CD4-positive, alpha-beta T cell treated with Interleukin-17A for 1 hour (primary cell): ENCODE data around the gene NEB.
"Not testable (repeated sequence)": the region's sequence is repeated elsewhere in the genome, so short reads cannot be mapped to it uniquely, and the experiment has no call there.

Experiments
- DNase-seq: peaks from one replicate; pipeline ENCODE4 v3.0.0-alpha.2; 2020

The NEB gene

GRCh38 chr2:151607459-151608424, 126.5 kb downstream of the NEB start:
- DNase-seq: not testable (repeated sequence)

GRCh38 chr2:151603530-151603929, 130.7 kb downstream of the NEB start:
- not testable (repeated sequence) for DNase-seq

DNA sequence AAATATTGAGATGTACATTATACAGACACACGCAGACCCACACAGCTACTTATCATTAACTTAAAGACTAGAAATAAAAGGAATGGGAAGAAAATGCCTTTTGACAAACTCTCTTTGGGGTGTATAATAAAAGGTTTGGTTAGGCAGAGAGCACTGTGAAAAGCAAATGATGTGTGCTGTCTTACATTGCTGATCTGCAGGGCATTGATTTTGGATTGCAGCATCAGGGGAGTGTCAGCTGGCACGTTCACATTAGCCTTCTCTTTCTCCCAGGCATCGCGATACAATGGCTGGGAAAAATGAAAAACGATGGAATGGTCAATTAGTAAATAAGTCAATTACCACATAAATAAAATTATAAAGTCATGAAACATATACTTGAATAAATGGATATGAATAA, 131.9 kb downstream of the NEB start:
- DNase-seq: not testable (repeated sequence)

DNA sequence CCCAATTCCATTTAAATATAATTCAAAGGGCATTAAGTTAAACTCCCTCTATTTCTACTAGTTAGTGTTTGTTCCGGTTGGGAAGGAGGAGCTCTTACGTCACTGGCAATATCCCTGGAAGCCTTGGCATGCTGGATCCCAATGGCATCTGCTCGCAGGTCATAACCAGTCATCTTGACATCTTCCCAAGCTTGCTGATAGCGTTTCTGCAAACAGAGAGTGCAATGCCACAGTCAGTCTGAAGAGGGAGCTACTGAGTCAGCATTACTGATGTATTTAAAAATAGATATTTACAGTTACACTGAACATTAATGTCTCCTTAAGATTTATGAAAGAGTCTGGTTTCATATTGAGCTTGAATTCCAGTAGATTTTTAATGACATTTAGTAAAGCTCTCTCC, 132.5 kb downstream of the NEB start:
- not testable (repeated sequence) for DNase-seq

- DNase-seq: not testable (repeated sequence)
These were observed 137.2 kb downstream of the NEB start for GRCh38 chr2:151596903-151597608.

GRCh38 chr2:151591908-151592255, 142.4 kb downstream of the NEB start:
- DNase-seq: not testable (repeated sequence)

- not testable (repeated sequence) for DNase-seq
These were observed 142.9 kb downstream of the NEB start for GRCh38 chr2:151591250-151591907.

DNA sequence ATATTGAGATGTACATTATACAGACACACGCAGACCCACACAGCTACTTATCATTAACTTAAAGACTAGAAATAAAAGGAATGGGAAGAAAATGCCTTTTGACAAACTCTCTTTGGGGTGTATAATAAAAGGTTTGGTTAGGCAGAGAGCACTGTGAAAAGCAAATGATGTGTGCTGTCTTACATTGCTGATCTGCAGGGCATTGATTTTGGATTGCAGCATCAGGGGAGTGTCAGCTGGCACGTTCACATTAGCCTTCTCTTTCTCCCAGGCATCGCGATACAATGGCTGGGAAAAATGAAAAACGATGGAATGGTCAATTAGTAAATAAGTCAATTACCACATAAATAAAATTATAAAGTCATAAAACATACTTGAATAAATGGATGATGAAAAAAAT, 153.0 kb downstream of the NEB start:
- not testable (repeated sequence) for DNase-seq

DNA sequence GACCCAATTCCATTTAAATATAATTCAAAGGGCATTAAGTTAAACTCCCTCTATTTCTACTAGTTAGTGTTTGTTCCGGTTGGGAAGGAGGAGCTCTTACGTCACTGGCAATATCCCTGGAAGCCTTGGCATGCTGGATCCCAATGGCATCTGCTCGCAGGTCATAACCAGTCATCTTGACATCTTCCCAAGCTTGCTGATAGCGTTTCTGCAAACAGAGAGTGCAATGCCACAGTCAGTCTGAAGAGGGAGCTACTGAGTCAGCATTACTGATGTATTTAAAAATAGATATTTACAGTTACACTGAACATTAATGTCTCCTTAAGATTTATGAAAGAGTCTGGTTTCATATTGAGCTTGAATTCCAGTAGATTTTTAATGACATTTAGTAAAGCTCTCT, 153.6 kb downstream of the NEB start:
- not testable (repeated sequence) for DNase-seq

- DNase-seq: no peak
These were observed 157.2 kb downstream of the NEB start for GRCh38 chr2:151577116-151577515.

GRCh38 chr2:151576080-151576479, 158.2 kb downstream of the NEB start:
- no peak for DNase-seq

GRCh38 chr2:151575338-151575737, 158.9 kb downstream of the NEB start:
- DNase-seq: no peak

GRCh38 chr2:151570191-151570590, 164.1 kb downstream of the NEB start:
- no peak for DNase-seq

DNA sequence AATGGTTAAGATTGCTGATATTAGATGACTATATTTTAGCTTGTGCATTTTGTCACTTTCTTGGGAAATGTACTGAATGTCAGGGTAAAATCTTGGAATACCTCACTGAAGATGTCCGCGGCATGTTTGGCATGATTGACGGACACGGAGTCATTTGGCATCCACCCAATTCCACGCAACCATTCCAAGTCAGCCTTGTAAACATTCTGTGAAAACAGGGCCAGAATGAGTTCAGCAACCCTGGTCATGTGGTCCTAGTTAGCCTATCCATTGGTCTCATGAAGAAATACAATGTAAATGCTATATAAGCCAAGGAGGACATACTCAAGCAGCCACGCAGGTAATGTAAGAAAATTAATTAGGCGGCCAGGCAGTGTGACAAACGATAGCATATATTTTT, 165.1 kb downstream of the NEB start:
- no peak for DNase-seq

DNA sequence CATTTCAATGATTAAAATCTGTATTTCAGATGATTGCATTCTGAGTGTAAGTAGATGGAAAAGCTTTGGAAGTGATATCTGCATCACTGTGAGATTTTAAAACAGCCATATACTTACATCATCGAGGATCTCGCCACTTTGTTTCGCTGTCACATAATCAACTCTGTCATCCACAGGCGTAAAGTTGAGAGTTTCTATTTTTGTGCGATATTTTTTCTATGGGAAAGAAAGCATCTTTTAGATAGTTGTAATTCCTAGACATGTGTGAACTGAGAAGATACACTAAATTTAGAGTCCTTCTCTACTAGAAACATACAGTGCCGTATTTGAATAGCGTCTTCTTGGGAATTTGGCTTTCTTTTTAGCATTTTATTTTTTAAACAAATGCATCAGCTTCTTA, 165.8 kb downstream of the NEB start:
- no peak for DNase-seq

GRCh38 chr2:151567006-151567405, 167.3 kb downstream of the NEB start:
- no peak for DNase-seq

DNA sequence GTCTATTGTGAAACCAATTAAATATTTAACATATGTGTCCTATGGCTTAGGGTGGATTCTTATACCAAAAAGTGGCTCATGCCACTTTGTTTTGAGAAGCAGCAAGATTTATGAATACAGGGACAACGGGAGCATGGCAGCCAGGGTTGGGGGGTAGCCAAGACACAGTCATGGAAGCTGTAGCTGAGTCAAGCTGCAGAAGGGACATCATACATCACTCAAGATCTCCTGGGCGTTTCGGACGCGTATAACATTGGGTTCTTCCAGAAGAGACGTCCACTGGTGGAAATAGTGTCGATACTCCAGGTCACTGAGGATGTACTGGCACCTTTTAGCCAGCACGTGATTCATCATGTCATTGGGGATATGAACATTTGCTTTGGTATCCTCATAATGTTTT, 171.9 kb downstream of the NEB start:
- DNase-seq: no peak

DNA sequence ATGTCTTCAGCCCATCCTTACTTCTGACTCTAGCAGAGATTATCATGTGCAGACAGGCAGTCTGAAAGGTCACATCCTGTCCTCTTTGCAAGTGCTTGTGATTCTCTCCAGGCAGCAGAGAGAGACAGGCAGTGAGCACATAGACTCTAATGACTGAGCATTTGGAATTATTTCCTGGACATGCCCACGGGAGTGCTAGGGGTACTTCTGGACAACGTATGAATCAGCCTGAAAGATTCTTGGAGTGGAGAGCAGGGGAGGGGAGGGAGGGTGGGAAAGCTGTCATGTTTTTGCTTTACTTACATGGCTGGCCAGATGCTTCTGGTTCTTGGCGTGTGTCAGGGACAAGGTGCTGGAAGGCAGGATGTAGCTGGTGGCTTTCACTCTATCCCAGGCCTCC, 174.0 kb downstream of the NEB start:
- DNase-seq: no peak

- not testable (repeated sequence) for DNase-seq
These were observed 174.8 kb downstream of the NEB start for GRCh38 chr2:151559431-151559830.

GRCh38 chr2:151557883-151558282, 176.4 kb downstream of the NEB start:
- DNase-seq: not testable (repeated sequence)

- no peak for DNase-seq
These were observed 178.2 kb downstream of the NEB start for GRCh38 chr2:151556121-151556520.

- no peak for DNase-seq
These were observed 182.0 kb downstream of the NEB start for GRCh38 chr2:151552287-151552686.

DNA sequence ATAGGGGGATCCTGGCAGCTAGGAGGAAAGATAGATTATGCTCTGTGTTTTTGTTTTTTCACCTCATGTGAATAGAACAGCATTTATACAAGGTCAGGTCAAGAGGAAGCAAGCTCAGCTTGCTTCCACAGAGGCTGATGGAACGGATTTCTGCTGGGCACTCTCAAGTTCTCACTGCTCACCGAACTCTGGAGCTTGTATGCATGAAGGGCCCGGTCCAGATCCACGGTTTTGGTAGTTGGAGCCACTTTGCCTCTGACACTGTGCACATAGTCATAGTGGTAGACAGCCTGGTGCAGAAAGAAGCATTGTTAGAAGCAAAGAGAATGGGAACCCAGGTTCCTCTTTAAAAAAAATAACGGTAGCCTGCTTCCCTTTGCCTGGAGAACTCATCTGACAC, 182.7 kb downstream of the NEB start:
- no peak for DNase-seq

DNA sequence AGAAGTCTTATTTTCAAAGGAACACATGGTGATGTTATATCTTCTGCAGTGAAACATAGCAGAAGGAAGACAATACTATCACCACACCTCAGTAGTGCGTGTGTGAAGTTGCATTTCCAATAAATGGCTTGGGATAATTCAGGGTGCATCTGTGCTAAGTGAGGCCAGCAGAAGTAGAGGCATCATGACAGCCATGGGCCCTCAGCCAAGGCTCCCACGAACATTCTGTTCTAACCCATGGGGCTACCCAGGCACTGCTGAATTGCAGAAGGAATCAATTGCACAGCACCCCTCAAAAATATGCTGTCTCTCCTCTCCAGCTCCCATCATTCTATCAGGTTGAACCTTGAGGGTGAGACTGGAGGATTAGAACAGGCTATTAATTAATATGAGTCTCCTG, 185.1 kb downstream of the NEB start:
- DNase-seq: no peak
